ENCODE results near the gene HS3ST4. TPM values are rescaled to one million over a fixed set of nuclear protein-coding genes. Genes with fewer than 3 reads are reported as not detected.

HS3ST4 gene
- total RNA-seq = not detected in 2 replicates

DNA sequence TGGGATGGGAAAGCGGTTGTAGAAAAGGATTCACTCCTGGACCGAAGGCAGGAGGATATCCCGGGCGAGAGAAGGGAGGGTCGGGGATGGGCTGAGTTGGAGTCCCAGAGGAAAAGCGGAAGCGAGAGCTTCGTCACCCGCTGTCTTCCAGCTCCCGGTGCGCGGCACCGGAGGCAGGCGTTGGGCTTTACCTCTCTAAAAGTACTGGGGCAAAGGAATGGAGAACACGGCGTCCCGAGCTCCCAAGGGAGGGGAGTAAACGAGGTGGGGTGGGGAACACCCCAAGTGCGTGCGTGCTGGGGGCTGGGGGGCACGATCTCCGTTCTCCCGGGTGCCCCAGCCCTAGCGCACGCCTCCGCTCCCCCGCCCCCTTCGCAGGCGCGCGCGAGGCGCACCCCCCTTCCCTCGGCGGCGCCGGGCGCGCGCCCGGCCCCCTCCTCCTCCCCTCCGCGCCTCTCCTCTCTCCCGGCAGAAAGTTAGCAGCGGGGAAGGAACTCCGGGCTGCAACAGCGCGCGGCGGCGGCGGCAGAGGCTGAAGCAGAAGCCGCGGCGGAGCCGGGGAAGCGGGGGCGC is at the start of gene HS3ST4:
HS3ST4 (plus strand) TSS at position 441 of the 573 bp plus-strand sequence.

Small RNA genes within 50 kb of the gene (small RNA-seq; reads per million reads assigned to genes)
- gene HMGN2P3 (not detected), gene MIR548W (not detected), gene RNA5SP405 (not detected)
